Measurements from ENCODE around the gene STARD5. TPM values are rescaled to one million over a fixed set of nuclear protein-coding genes. Genes with fewer than 3 reads are reported as not detected.

Gene STARD5
- total and polyA plus RNA-seq, 2 of the 4 experiments (the other 2 are of a cell fraction): 5.0 to 22.8 TPM

- H3K79me1 ChIP-seq (ENCODE audit: low read depth in 1 of 2, low read length in 2 of 2): 0 out of 4 replicates have a peak, but pooled peaks cover 0 to 11% of the 10 kb centered on the region in 2 experiments
- ChIA-PET CTCF (no interaction called here), POLR2A (ENCODE audit: unreplicated experiment) (no interaction called here)
- H3K9me3 ChIP-seq (ENCODE audit: control insufficient read depth, insufficient read depth, low read length): no peaks in the 10 kb centered on the region
- H3K23ac ChIP-seq (ENCODE audit: low read depth, low read length): peak overlapping the region; percentile 45; the same call in 1 of the 2 replicates
- H2BK15ac ChIP-seq (ENCODE audit: low read depth, low read length): peak overlapping the region; percentile 44; the same call in 1 of the 3 replicates
- H3K4ac ChIP-seq (ENCODE audit: low read depth, low read length): peak overlapping the region; percentile 61; the same call in 1 of the 2 replicates
- H3K36me3 ChIP-seq (ENCODE audit: control insufficient read depth, insufficient read depth, low read length): peaks cover 49% of the 10 kb centered on the region
- no peak overlapping the region for H3K18ac ChIP-seq (ENCODE audit: low read depth, low read length)
- no peak for DNase-seq
- WGBS, 2 experiments (ENCODE audit: extremely low coverage in 2 of 2, insufficient read length in 1 of 2): 100% methylated on average over 1 of the region's 5 CpGs; no CpG with 5 or more reads in 1 of the 2 experiments
- no peak overlapping the region for H2AK9ac ChIP-seq (replicated peaks; ENCODE audit: low read depth, low read length, poor library complexity)
- dilution Hi-C loops (cut with HindIII; ENCODE audit: low sequenced_read_pairs, unreplicated experiment) (no loop called here), intact Hi-C loops (cut with micrococcal nuclease) (no loop called here), in situ Hi-C loops (cut with MboI; ENCODE audit: low sequenced_read_pairs) (no loop called here)
- no peaks in the 10 kb centered on the region for H4K20me1 ChIP-seq (ENCODE audit: insufficient read depth, low read length)
- TF ChIP-seq FOS (IDR thresholded peaks at IDR 0.05; ENCODE audit: low read depth, low read length) (no peak), RCOR1 (IDR thresholded peaks at IDR 0.05; ENCODE audit: insufficient replicate concordance, low read length) (no peak), CHD1 (IDR thresholded peaks at IDR 0.05; ENCODE audit: low read depth, low read length) (no peak), POLR2A (IDR thresholded peaks at IDR 0.05; ENCODE audit: low read depth, low read length) (no peak), RFX5 (IDR thresholded peaks at IDR 0.05; ENCODE audit: low read depth, low read length) (no peak)
- no peak overlapping the region for H3K56ac ChIP-seq (ENCODE audit: extremely low read depth, insufficient read depth, low read length)
- H4K5ac ChIP-seq (ENCODE audit: low read depth, low read length): no peak overlapping the region
- H3K9me1 ChIP-seq (ENCODE audit: insufficient read depth, low read length): peaks cover 33% of the 10 kb centered on the region
- H3K4me2 ChIP-seq (ENCODE audit: low read depth, low read length): no peak overlapping the region
- no peak overlapping the region for H2BK5ac ChIP-seq (ENCODE audit: low read depth, low read length, poor library complexity, severe bottlenecking)
- H3K14ac ChIP-seq (replicated peaks; ENCODE audit: low read depth, low read length): no peak overlapping the region
- no peak overlapping the region for H3K4me3 ChIP-seq (ENCODE audit: insufficient read depth, low read depth, low read length)
- peak overlapping the region; percentile 65; the same call in 1 of the 2 replicates for H4K91ac ChIP-seq (ENCODE audit: insufficient read depth, low read depth, low read length)
- H2AK5ac ChIP-seq (ENCODE audit: low read depth, low read length): peak overlapping the region; percentile 88
- peak overlapping the region; percentile 18 for H2AFZ ChIP-seq (replicated peaks; ENCODE audit: low read length, poor library complexity)
- H3K27ac ChIP-seq (ENCODE audit: insufficient read depth, low read length): no peak overlapping the region
- H3K27me3 ChIP-seq (ENCODE audit: control insufficient read depth, insufficient read depth, low read length): no peaks in the 10 kb centered on the region
- ATAC-seq (ENCODE audit: low read depth): no peak
- BruUV-seq (replicated peaks): no TSS peak
- peak overlapping the region; percentile 77 for H2BK120ac ChIP-seq (ENCODE audit: low read depth, low read length)
- H4K8ac ChIP-seq (ENCODE audit: low read depth in 2 of 2, low read length in 2 of 2): no peak overlapping the region
- peaks cover 19% of the 10 kb centered on the region for H3K4me1 ChIP-seq (ENCODE audit: control insufficient read depth, insufficient read depth, low read length)
- H3K9ac ChIP-seq (ENCODE audit: low read depth, low read length): no peak overlapping the region
- peak overlapping the region; percentile 57 for H2BK20ac ChIP-seq (ENCODE audit: low read depth, low read length)
These were observed 9.6 kb downstream of the STARD5 start for GRCh38 chr15:81314378-81314777.

Measured in IMR-90 (cell line).